Bone marrow (tissue), 2 donors: ENCODE measurements around the gene OR5T3.
"Not testable (repeated sequence)": the region's sequence is repeated elsewhere in the genome, so short reads cannot be mapped to it uniquely, and the experiment has no call there.

Experiments used
- DNase-seq, 2 donors: peaks; one replicate each; lab custom pipeline; 2025; lab: John Stamatoyannopoulos, UW

The OR5T3 gene

GRCh38 chr11:56251954-56252353 lies at the start of gene OR5T3:
TSS of gene OR5T3 (plus strand) at chr11:56252254. CDS start at chr11:56252254, 0 bp downstream.
- DNase-seq: no peak

GRCh38 chr11:56207790-56208189 lies 44.3 kb upstream of the OR5T3 start:
- no peak for DNase-seq

- DNase-seq: no peak
Measured at GRCh38 chr11:56214537-56214936, 37.5 kb upstream of the OR5T3 start.

GRCh38 chr11:56219735-56220134 lies 32.3 kb upstream of the OR5T3 start:
- DNase-seq: not testable (repeated sequence)

- DNase-seq: no peak
Measured at GRCh38 chr11:56234155-56234554, 17.9 kb upstream of the OR5T3 start, which contains the start of gene OR5T2. TSS of gene OR5T2 (minus strand) at chr11:56234255. CDS start at chr11:56233062, 1,193 bp downstream.

GRCh38 chr11:56271092-56271491 lies 19.0 kb downstream of the OR5T3 start:
- no peak for DNase-seq

GRCh38 chr11:56273854-56274253 lies 21.8 kb downstream of the OR5T3 start, which contains the start of gene OR5T1:
TSS of gene OR5T1 (plus strand) at chr11:56274154. CDS start at chr11:56275639, 1,485 bp downstream.
- DNase-seq: no peak

GRCh38 chr11:56292154-56292553 lies 40.1 kb downstream of the OR5T3 start, which contains the start of gene OR8H1:
TSS of gene OR8H1 (minus strand) at chr11:56292254. CDS start at chr11:56291062, 1,192 bp downstream.
- no peak for DNase-seq

GRCh38 chr11:56296898-56297297 lies 44.8 kb downstream of the OR5T3 start:
- no peak for DNase-seq
